Uterus (tissue), 2 donors: ENCODE data around the gene FYTTD1.

Source experiments
- POLR2A ChIP-seq, 2 donors: fragments of 450-650 bp; IDR thresholded peaks; one replicate each; pipeline ENCODE4 v1.6.1; 2016; ENCODE audit warnings: antibody characterized with exemption in 2 of 2, mild to moderate bottlenecking in 1 of 2, moderate library complexity in 1 of 2
- TF ChIP-seq, protein P1 (sequence below), 4 experiments: fragments of 200-600 bp in 2 of 4; fragments of 450-650 bp in 2 of 4; sonication (generic) in 2 of 4; IDR thresholded peaks; one replicate each; pipeline ENCODE4 v1.5.1; 2016 to 2019; ENCODE audit warnings: antibody characterized with exemption in 4 of 4, mild to moderate bottlenecking in 2 of 4, moderate library complexity in 1 of 4

DNA sequence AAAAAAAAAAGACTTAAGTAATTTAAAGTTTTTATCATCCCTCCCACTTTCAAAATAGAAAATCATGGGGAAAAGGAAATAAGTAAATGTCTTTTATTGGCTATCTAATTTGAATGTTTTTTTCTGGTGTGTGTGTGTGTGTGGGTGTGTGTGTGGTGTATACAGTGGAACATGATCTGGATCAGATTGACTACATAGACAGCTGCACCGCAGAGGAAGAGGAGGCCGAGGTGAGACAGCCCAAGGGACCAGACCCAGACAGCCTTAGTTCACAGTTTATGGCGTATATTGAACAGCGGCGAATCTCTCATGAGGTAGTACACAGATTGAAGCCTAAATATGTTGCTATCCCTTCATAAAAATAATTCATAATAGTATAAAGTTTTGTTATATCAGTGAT is 85.8 kb downstream of the FYTTD1 start:
- TF ChIP-seq, protein P1, sequence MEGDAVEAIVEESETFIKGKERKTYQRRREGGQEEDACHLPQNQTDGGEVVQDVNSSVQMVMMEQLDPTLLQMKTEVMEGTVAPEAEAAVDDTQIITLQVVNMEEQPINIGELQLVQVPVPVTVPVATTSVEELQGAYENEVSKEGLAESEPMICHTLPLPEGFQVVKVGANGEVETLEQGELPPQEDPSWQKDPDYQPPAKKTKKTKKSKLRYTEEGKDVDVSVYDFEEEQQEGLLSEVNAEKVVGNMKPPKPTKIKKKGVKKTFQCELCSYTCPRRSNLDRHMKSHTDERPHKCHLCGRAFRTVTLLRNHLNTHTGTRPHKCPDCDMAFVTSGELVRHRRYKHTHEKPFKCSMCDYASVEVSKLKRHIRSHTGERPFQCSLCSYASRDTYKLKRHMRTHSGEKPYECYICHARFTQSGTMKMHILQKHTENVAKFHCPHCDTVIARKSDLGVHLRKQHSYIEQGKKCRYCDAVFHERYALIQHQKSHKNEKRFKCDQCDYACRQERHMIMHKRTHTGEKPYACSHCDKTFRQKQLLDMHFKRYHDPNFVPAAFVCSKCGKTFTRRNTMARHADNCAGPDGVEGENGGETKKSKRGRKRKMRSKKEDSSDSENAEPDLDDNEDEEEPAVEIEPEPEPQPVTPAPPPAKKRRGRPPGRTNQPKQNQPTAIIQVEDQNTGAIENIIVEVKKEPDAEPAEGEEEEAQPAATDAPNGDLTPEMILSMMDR (IDR thresholded peaks at IDR 0.05) = no peak
- no peak for TF ChIP-seq POLR2A (IDR thresholded peaks at IDR 0.05)
